ENCODE results near the gene ACVR1. TPM values are rescaled to one million over a fixed set of nuclear protein-coding genes. Genes with fewer than 3 reads are reported as not detected.

ACVR1 gene
- total and polyA plus RNA-seq, 9 of the 15 experiments (the other 6 are each of a cell fraction or from before 2014, with no cell fraction given) = 3.8 to 14.3 (median 6.9) TPM

- TF ChIP-seq, protein P1, sequence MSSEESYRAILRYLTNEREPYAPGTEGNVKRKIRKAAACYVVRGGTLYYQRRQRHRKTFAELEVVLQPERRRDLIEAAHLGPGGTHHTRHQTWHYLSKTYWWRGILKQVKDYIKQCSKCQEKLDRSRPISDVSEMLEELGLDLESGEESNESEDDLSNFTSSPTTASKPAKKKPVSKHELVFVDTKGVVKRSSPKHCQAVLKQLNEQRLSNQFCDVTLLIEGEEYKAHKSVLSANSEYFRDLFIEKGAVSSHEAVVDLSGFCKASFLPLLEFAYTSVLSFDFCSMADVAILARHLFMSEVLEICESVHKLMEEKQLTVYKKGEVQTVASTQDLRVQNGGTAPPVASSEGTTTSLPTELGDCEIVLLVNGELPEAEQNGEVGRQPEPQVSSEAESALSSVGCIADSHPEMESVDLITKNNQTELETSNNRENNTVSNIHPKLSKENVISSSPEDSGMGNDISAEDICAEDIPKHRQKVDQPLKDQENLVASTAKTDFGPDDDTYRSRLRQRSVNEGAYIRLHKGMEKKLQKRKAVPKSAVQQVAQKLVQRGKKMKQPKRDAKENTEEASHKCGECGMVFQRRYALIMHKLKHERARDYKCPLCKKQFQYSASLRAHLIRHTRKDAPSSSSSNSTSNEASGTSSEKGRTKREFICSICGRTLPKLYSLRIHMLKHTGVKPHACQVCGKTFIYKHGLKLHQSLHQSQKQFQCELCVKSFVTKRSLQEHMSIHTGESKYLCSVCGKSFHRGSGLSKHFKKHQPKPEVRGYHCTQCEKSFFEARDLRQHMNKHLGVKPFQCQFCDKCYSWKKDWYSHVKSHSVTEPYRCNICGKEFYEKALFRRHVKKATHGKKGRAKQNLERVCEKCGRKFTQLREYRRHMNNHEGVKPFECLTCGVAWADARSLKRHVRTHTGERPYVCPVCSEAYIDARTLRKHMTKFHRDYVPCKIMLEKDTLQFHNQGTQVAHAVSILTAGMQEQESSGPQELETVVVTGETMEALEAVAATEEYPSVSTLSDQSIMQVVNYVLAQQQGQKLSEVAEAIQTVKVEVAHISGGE (CRISPR knock-in tag; IDR thresholded peaks at IDR 0.05) = 0 out of 6 replicates have a peak, but pooled peaks of 1 of the 3 experiments have one; percentile 17
- TF ChIP-seq ARID1B (IDR thresholded peaks at IDR 0.05) (peak; percentile 77), FIP1L1 (IDR thresholded peaks at IDR 0.05; ENCODE audit: low read depth, low read length, poor library complexity, severe bottlenecking) (no peak), ZNF253 (CRISPR knock-in tag; conservative IDR thresholded peaks at IDR 0.05) (no peak), TEAD1 (CRISPR knock-in tag; IDR thresholded peaks at IDR 0.05) (peak in 1 of 2 experiments; percentile 24; a peak in 1 of 4 replicates), REST (IDR thresholded peaks at IDR 0.05; ENCODE audit: borderline replicate concordance) (peak; percentile 16; the same call in 1 of the 2 replicates), REST (CRISPR knock-in tag; IDR thresholded peaks at IDR 0.05; ENCODE audit: low read depth) (no peak), SMARCA4 (IDR thresholded peaks at IDR 0.05) (no peak), ZBED1 (IDR thresholded peaks at IDR 0.05) (no peak)
- TF ChIP-seq, protein P2, sequence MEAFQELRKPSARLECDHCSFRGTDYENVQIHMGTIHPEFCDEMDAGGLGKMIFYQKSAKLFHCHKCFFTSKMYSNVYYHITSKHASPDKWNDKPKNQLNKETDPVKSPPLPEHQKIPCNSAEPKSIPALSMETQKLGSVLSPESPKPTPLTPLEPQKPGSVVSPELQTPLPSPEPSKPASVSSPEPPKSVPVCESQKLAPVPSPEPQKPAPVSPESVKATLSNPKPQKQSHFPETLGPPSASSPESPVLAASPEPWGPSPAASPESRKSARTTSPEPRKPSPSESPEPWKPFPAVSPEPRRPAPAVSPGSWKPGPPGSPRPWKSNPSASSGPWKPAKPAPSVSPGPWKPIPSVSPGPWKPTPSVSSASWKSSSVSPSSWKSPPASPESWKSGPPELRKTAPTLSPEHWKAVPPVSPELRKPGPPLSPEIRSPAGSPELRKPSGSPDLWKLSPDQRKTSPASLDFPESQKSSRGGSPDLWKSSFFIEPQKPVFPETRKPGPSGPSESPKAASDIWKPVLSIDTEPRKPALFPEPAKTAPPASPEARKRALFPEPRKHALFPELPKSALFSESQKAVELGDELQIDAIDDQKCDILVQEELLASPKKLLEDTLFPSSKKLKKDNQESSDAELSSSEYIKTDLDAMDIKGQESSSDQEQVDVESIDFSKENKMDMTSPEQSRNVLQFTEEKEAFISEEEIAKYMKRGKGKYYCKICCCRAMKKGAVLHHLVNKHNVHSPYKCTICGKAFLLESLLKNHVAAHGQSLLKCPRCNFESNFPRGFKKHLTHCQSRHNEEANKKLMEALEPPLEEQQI (IDR thresholded peaks at IDR 0.05) = peak; percentile 77; the same call in 1 of the 2 replicates
- TF ChIP-seq, protein P3, sequence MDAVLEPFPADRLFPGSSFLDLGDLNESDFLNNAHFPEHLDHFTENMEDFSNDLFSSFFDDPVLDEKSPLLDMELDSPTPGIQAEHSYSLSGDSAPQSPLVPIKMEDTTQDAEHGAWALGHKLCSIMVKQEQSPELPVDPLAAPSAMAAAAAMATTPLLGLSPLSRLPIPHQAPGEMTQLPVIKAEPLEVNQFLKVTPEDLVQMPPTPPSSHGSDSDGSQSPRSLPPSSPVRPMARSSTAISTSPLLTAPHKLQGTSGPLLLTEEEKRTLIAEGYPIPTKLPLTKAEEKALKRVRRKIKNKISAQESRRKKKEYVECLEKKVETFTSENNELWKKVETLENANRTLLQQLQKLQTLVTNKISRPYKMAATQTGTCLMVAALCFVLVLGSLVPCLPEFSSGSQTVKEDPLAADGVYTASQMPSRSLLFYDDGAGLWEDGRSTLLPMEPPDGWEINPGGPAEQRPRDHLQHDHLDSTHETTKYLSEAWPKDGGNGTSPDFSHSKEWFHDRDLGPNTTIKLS (IDR thresholded peaks at IDR 0.05; ENCODE audit: borderline replicate concordance, low read depth) = 0 out of 2 replicates have a peak, but pooled peaks have one; percentile 19
Measured at GRCh38 chr2:157751462-157752058, 124.6 kb downstream of the ACVR1 start (continued).

All from K562 (cell line).